ENCODE measurements around the gene ELMO1. TPM values are rescaled to one million over a fixed set of nuclear protein-coding genes. Genes with fewer than 3 reads are reported as not detected.
A peak's percentile ranks its signal among the peaks of the same experiment; 100 is the strongest.

The ELMO1 gene
- total RNA-seq, 4 donors from 2014 or later: 58.7 to 293 (median 81.0) TPM

GRCh38 chr7:37235813-37236212 is 212.9 kb downstream of the ELMO1 start:
- TF ChIP-seq, protein P1, sequence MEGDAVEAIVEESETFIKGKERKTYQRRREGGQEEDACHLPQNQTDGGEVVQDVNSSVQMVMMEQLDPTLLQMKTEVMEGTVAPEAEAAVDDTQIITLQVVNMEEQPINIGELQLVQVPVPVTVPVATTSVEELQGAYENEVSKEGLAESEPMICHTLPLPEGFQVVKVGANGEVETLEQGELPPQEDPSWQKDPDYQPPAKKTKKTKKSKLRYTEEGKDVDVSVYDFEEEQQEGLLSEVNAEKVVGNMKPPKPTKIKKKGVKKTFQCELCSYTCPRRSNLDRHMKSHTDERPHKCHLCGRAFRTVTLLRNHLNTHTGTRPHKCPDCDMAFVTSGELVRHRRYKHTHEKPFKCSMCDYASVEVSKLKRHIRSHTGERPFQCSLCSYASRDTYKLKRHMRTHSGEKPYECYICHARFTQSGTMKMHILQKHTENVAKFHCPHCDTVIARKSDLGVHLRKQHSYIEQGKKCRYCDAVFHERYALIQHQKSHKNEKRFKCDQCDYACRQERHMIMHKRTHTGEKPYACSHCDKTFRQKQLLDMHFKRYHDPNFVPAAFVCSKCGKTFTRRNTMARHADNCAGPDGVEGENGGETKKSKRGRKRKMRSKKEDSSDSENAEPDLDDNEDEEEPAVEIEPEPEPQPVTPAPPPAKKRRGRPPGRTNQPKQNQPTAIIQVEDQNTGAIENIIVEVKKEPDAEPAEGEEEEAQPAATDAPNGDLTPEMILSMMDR (IDR thresholded peaks at IDR 0.05): no peak
- no peak for ATAC-seq (ENCODE audit: low FRiP score)
- no peak for DNase-seq (ENCODE audit: low spot score)

GRCh38 chr7:37234928-37235327 is 213.7 kb downstream of the ELMO1 start:
- ATAC-seq (ENCODE audit: low FRiP score) (no peak), DNase-seq (ENCODE audit: low spot score) (no peak)
- TF ChIP-seq, protein P1 (IDR thresholded peaks at IDR 0.05): peak in 1 of 3 donors; percentile 16

- no peak for DNase-seq (ENCODE audit: low spot score)
- TF ChIP-seq, protein P1 (IDR thresholded peaks at IDR 0.05): no peak
- no peak for ATAC-seq (ENCODE audit: low FRiP score)
Measured at GRCh38 chr7:37234334-37234733, 214.3 kb downstream of the ELMO1 start.

DNA sequence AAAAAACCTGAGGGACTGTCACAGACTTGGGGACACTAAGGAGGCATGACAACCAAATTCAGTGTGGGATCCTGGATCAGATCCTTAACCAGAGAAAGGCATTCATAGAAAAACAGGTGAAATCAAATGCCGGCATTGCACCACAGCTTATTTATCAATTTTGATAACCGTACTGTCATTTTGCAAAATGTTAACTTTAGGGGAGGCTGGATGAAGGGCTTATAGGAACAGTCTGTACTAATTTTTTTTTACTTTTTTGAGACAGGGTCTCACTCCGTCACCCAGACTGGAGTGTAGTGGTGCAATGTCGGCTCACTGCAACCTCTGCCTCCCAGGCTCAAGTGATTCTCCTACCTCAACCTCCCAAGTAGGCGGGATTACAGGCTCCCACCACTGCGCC is 217.1 kb downstream of the ELMO1 start:
- ATAC-seq (ENCODE audit: low FRiP score): no peak
- no peak for DNase-seq (ENCODE audit: low spot score)
- TF ChIP-seq, protein P1 (IDR thresholded peaks at IDR 0.05): no peak

DNA sequence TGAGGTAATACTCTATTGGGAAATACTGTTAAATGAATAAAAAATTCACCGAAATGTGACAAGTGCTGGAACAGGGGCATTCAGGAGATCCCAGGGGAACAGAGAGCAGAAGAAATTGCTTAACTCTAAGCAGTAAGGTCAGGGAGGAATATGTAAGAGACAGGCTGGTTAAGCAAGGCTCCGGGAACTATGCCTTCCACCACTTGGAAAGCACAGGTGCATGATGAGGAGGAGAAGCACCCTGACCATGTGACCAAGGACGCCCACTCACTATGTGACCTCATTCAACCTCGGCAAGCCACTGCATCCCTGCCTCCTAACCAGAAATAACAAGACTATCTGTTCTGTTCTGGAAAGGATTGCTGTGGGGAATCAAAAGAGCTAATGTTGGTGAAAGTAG is 218.4 kb downstream of the ELMO1 start:
- ATAC-seq (ENCODE audit: low FRiP score): peak; percentile 98
- TF ChIP-seq, protein P1 (IDR thresholded peaks at IDR 0.05): no peak
- DNase-seq (ENCODE audit: low spot score): no peak

DNA sequence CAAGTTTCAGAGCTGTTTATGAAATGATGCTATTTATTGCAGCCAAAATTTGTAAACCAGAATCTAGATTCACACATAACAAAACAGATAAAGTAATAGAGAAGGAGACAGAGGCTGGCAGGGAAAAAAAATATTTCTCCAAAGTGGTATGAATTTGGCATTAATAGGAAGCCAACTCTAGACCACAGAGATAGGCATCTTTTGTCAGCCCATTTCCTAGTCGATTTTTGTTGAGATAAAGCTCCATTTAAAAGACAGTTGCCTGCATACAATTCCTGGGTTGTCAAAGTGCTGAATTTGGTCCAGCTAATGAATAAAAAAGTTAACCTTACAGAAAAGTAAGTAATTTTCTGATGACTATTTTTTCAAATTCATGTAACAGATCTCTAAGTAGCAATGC is 219.3 kb downstream of the ELMO1 start:
- ATAC-seq (ENCODE audit: low FRiP score): no peak
- TF ChIP-seq, protein P1 (IDR thresholded peaks at IDR 0.05): no peak
- DNase-seq (ENCODE audit: low spot score): no peak

DNA sequence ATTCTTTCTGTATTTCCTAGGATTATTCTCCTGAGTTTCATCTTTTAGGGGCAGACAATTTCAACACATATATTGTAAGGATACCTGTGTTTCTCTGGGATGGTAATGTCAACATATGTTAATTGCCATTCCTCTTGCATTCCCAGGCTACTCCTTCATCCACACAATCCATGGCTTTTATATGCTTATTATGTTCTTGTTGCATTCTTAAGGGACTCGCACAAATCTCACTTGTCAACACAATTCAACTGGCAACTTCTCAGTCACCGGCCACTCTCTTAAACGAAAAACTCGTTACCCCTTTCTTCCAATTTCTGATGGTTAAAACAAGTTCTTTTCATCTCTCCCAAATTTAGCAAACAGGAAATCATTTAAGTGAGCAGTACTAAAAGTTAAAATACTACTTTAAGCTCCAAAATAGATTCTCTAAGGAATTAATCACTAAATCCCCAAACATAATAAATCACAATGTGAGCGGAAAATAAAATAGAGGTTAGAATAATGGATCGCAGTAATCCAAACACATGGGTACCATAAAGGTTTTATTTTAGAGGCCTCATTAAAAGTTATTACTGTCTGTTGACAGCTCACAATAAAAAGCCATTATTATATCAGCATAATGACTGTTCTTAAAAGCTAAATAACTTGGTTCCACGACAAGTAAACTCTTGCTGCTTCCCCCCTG is 223.2 kb downstream of the ELMO1 start:
- DNase-seq (ENCODE audit: low spot score) (no peak), ATAC-seq (ENCODE audit: low FRiP score) (no peak)
- TF ChIP-seq, protein P1 (IDR thresholded peaks at IDR 0.05): no peak
